Kidney epithelial cell (primary cell): ENCODE measurements around the gene SELENOW. TPM values are rescaled to one million over a fixed set of nuclear protein-coding genes. Genes with fewer than 3 reads are reported as not detected.
A peak's percentile ranks its signal among the peaks of the same experiment; 100 is the strongest.

Experiments used
- DNase-seq: peaks from one replicate; pipeline ENCODE4 v3.0.0-alpha.2; 2010; ENCODE audit warnings: low read depth
- H3K27me3 ChIP-seq: 2 replicates; pipeline ENCODE4 v1.6.0; 2011; ENCODE audit warnings: low read length; ENCODE audit not compliant: control insufficient read depth, insufficient read depth
- H3K36me3 ChIP-seq: 2 replicates; pipeline ENCODE4 v1.5.1; 2011; ENCODE audit warnings: low read length; ENCODE audit not compliant: control insufficient read depth, insufficient read depth
- H3K4me3 ChIP-seq: 2 replicates; pipeline ENCODE4 v1.5.1; 2011; ENCODE audit warnings: low read depth, mild to moderate bottlenecking, control low read depth, low read length
- total RNA-seq: library from RNA; depleted of rRNA; stranded (reverse); fragments of >200 nt; gene quantifications from 2 replicates; pipeline ENCODE4 v1.2.3, GENCODE V29; 2015
- TF ChIP-seq, protein P1 (sequence below): IDR thresholded peaks from 2 replicates; pipeline ENCODE4 v1.5.1; 2011; ENCODE audit warnings: mild to moderate bottlenecking, moderate library complexity, low read length, control low read depth, inconsistent platforms; ENCODE audit not compliant: insufficient read depth, poor library complexity, severe bottlenecking

Gene SELENOW
- total RNA-seq, 1 donor from 2014 or later: 166 TPM

DNA sequence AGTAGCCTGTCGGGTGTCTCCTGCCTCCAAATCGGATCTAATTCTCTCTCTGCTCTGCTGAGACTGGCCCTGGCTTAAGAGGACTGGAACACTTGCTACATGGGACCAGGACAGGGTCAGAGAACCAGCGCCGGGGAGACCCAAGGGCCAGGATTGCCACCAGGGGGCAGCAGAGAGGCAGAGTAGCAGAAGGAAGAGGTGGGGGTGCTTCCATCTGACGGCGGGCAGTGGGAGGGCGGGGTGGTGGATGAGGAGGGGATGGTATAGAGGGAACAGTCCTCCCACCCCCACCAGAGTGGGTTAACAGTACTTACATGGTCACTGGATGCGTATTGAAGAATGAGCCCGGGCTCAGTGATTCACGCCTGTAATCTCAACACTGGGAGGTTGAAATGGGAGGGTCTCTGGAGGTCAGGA, 11.9 kb downstream of the SELENOW start:
- Histone ChIP-seq H3K36me3 (no peaks in the 10 kb centered on the region), H3K4me3 (no peak overlapping the region), H3K27me3 (no peaks in the 10 kb centered on the region)
- DNase-seq: no peak
- TF ChIP-seq, protein P1, sequence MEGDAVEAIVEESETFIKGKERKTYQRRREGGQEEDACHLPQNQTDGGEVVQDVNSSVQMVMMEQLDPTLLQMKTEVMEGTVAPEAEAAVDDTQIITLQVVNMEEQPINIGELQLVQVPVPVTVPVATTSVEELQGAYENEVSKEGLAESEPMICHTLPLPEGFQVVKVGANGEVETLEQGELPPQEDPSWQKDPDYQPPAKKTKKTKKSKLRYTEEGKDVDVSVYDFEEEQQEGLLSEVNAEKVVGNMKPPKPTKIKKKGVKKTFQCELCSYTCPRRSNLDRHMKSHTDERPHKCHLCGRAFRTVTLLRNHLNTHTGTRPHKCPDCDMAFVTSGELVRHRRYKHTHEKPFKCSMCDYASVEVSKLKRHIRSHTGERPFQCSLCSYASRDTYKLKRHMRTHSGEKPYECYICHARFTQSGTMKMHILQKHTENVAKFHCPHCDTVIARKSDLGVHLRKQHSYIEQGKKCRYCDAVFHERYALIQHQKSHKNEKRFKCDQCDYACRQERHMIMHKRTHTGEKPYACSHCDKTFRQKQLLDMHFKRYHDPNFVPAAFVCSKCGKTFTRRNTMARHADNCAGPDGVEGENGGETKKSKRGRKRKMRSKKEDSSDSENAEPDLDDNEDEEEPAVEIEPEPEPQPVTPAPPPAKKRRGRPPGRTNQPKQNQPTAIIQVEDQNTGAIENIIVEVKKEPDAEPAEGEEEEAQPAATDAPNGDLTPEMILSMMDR: peak; percentile 93

DNA sequence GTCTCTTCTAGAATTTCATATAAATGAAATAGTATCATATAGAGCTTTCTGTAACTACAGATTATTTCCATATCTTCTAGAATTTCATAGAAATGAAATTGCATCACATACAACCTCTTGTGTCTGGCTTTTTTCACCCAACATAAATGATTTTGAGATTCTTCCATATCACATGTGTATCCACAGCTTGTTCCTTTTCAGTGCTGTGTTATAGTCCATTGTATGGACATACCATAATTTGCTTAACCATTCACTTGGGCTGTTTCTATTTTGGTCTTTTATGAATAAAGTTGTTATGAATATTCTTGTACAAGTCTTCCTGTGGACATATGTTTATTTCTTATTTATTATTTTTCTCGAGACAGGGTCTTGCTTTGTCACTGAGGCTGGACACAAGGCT, 14.1 kb downstream of the SELENOW start:
- H3K4me3 ChIP-seq: no peak overlapping the region
- no peaks in the 10 kb centered on the region for H3K27me3 ChIP-seq
- TF ChIP-seq, protein P1: no peak
- DNase-seq: no peak
- H3K36me3 ChIP-seq: no peaks in the 10 kb centered on the region

- no peaks in the 10 kb centered on the region for H3K36me3 ChIP-seq
- DNase-seq: no peak
- TF ChIP-seq, protein P1: no peak
- no peak overlapping the region for H3K4me3 ChIP-seq
- no peaks in the 10 kb centered on the region for H3K27me3 ChIP-seq
Measured at GRCh38 chr19:47794526-47794925, 16.0 kb downstream of the SELENOW start.

DNA sequence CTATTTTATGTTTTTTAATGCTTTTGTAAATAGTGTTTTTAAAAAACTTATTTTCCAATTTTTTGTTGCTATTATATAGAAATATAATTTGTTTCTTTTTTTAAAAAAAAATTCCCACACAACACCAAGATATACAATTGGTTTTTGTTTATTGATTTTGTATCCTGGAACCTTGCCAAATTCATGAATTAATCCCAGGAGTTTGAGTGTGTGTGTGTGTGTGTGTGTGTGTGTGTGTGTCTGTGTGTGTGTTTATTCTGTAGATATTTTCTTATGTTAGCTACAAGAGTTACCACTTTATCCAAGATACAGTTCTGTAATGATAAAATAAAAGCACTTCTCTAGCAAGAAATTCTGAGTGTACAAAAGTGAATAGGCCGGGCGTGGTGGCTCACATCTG, 18.3 kb downstream of the SELENOW start:
- no peak overlapping the region for H3K4me3 ChIP-seq
- TF ChIP-seq, protein P1: no peak
- no peak for DNase-seq
- H3K36me3 ChIP-seq: no peaks in the 10 kb centered on the region
- no peaks in the 10 kb centered on the region for H3K27me3 ChIP-seq

DNA sequence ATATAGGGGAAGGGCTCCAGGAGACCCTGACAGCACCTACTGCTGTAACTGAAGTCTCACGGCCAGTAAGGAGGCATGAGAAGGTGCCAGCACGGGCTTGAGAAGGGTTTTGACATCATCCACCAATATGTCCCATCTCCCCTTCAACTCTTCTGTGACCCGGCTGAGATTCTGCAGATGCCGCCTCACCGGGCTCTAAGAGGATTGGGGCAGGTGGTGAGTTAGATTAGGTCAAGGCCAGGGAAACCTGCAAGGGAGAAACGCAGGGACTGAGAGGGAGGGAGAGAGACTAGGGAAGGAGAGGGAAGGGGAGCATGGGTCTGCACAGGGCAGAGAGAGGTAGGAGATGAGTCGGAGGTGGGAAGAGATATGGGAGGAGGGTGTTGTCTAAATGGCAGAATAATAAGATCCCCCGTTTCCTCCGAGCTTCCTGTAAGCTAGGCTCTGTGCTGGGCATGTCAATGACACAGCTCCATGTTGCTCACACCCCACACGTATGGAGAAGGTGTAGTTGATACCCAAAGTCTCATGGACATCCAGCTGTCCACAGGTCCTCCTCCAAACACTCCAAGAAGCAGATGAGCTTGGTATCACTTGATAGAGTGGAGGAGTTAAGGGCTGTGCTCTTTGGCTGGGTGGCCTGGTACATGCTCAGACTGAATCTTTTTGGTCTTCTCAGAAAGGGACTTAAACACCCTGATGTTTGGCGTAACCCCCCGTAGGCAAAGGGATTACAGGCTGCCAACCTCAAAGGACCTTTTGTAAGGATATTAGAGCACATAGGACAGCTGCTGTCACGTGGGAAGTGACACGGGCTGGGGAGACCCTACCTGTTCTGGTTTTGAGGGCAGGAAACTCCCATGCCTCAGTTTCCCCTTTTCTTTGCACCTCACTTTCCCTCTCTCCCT, 19.7 kb downstream of the SELENOW start:
- TF ChIP-seq, protein P1: no peak
- H3K36me3 ChIP-seq: no peaks in the 10 kb centered on the region
- no peaks in the 10 kb centered on the region for H3K27me3 ChIP-seq
- DNase-seq: no peak
- H3K4me3 ChIP-seq: no peak overlapping the region

- H3K4me3 ChIP-seq: no peak overlapping the region
- no peak for DNase-seq
- TF ChIP-seq, protein P1: no peak
- H3K36me3 ChIP-seq: no peaks in the 10 kb centered on the region
- H3K27me3 ChIP-seq: no peaks in the 10 kb centered on the region
Measured at GRCh38 chr19:47798904-47799266, 20.4 kb downstream of the SELENOW start.
